HG02870 (cell line): ENCODE data around the gene GINS3.
"Not testable (repeated sequence)": the region's sequence is repeated elsewhere in the genome, so short reads cannot be mapped to it uniquely, and the experiment has no call there.

Experiments
- ATAC-seq: cut with Tn5 transposase; IDR thresholded peaks from one replicate; pipeline ENCODE4 v1.9.1; 2021; ENCODE audit warnings: mild to moderate bottlenecking, moderate library complexity; ENCODE audit not compliant: unreplicated experiment

Gene GINS3

GRCh38 chr16:58385218-58385773 is 7.0 kb upstream of the GINS3 start:
- ATAC-seq: no peak

GRCh38 chr16:58389724-58390123 is 2.5 kb upstream of the GINS3 start:
- no peak for ATAC-seq

GRCh38 chr16:58393138-58393504 is 850 bp downstream of the GINS3 start:
- peak; percentile 16 for ATAC-seq

- ATAC-seq: not testable (repeated sequence)
Observed at GRCh38 chr16:58396897-58397296, 4.6 kb downstream of the GINS3 start.

- ATAC-seq: no peak
Observed at GRCh38 chr16:58399718-58400633, 7.7 kb downstream of the GINS3 start.

- ATAC-seq: not testable (repeated sequence)
Observed at GRCh38 chr16:58401305-58401704, 9.0 kb downstream of the GINS3 start.

GRCh38 chr16:58402796-58403195 is 10.5 kb downstream of the GINS3 start:
- no peak for ATAC-seq

GRCh38 chr16:58409316-58409973 is 17.2 kb downstream of the GINS3 start:
- no peak for ATAC-seq

- no peak for ATAC-seq
Observed at GRCh38 chr16:58411336-58411735, 19.1 kb downstream of the GINS3 start.

GRCh38 chr16:58411736-58412614 is 19.7 kb downstream of the GINS3 start:
- no peak for ATAC-seq

- not testable (repeated sequence) for ATAC-seq
Observed at GRCh38 chr16:58412615-58412970, 20.3 kb downstream of the GINS3 start.

- no peak for ATAC-seq
Observed at GRCh38 chr16:58413359-58413758, 21.1 kb downstream of the GINS3 start.

GRCh38 chr16:58415003-58415402 is 22.7 kb downstream of the GINS3 start:
- ATAC-seq: no peak

- not testable (repeated sequence) for ATAC-seq
Observed at GRCh38 chr16:58415961-58416360, 23.7 kb downstream of the GINS3 start.

- ATAC-seq: no peak
Observed at GRCh38 chr16:58417035-58417434, 24.8 kb downstream of the GINS3 start.

GRCh38 chr16:58417600-58417999 is 25.3 kb downstream of the GINS3 start:
- ATAC-seq: no peak

GRCh38 chr16:58418026-58418425 is 25.8 kb downstream of the GINS3 start:
- ATAC-seq: no peak

GRCh38 chr16:58418601-58419000 is 26.3 kb downstream of the GINS3 start:
- no peak for ATAC-seq

- ATAC-seq: no peak
Observed at GRCh38 chr16:58419241-58419990, 27.1 kb downstream of the GINS3 start.

GRCh38 chr16:58421059-58421458 is 28.8 kb downstream of the GINS3 start:
- no peak for ATAC-seq
